H1 (cell line): ENCODE results near the gene PKMYT1. TPM values are rescaled to one million over a fixed set of nuclear protein-coding genes. Genes with fewer than 3 reads are reported as not detected.

ENCODE experiments used
- CBX8 ChIP-seq: fragments of 300-800, 300-1000 bp; sonication (generic); IDR thresholded peaks from 2 replicates; pipeline ENCODE4 v1.7.1; 2016; ENCODE audit warnings: low read depth, low read length, borderline replicate concordance
- KDM4A ChIP-seq: IDR thresholded peaks from one replicate; pipeline ENCODE4 v1.7.1; 2012; ENCODE audit warnings: low read depth, mild to moderate bottlenecking, moderate library complexity, low read length, inconsistent platforms; ENCODE audit not compliant: severe bottlenecking
- MAX ChIP-seq: IDR thresholded peaks from 2 replicates; pipeline ENCODE4 v1.6.1; 2012; ENCODE audit warnings: inconsistent platforms
- polyA plus RNA-seq, 7 experiments: library from polyadenylated mRNA; depleted of rRNA in 3 of 7; stranded (reverse) in 5 of 7; unstranded in 2 of 7; fragments of >200 nt in 5 of 7; fragments of 200-250 nt in 2 of 7; gene quantifications; 1 replicate in 5 of 7; 2 replicates in 1 of 7; 4 replicates in 1 of 7; pipeline versions ENCODE4 v1.2.1 to v1.2.3, GENCODE V29; 2011 to 2013; ENCODE audit warnings: missing spikeins in 2 of 7, mixed read lengths in 2 of 7
- total RNA-seq: library from RNA; stranded (reverse); fragmentation: NEBNext Ultra II Directional; extraction: Animal tissue kit (Norgen Biotek cat#: 25700); gene quantifications from 2 replicates; pipeline ENCODE4 v1.2.1, GENCODE V29; 2021

PKMYT1 gene
- total and polyA plus RNA-seq, 2 of the 8 experiments (the other 6 are each of a cell fraction or from before 2014, with no cell fraction given), result 74.7 to 85.2 TPM

- no peak for TF ChIP-seq MAX
- TF ChIP-seq KDM4A, result no peak
- TF ChIP-seq CBX8, result no peak
- TF ChIP-seq, all 59 proteins: peak for 0
Measured at GRCh38 chr16:2966043-2966807, 14.0 kb downstream of the PKMYT1 start (continued).
